ENCODE results near the gene PCCA. TPM values are rescaled to one million over a fixed set of nuclear protein-coding genes. Genes with fewer than 3 reads are reported as not detected.
"Not testable (repeated sequence)": the region's sequence is repeated elsewhere in the genome, so short reads cannot be mapped to it uniquely, and the experiment has no call there.

PCCA gene
- total and polyA plus RNA-seq, 2 experiments from 2014 or later = 41.9 to 46.6 TPM

DNA sequence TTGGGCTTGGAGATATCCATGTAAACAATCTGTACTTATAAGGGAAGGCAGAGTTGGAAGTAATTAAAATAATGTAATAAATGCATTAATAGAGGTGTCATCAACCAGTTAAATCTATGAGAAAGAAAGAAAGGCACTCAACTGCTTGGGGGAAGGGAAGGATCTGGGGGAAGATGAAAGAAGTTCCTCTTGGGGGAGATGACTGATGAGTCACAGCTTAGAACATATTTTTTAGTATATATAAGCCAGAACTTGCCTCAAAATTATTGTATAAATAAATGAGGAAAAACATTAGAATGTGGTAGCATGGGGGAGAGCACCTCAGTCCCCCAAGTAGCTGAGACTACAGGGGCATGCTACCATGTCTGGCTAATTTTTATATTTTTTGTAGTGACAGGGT is 293.9 kb downstream of the PCCA start (continued):
- TF ChIP-seq, protein P1, sequence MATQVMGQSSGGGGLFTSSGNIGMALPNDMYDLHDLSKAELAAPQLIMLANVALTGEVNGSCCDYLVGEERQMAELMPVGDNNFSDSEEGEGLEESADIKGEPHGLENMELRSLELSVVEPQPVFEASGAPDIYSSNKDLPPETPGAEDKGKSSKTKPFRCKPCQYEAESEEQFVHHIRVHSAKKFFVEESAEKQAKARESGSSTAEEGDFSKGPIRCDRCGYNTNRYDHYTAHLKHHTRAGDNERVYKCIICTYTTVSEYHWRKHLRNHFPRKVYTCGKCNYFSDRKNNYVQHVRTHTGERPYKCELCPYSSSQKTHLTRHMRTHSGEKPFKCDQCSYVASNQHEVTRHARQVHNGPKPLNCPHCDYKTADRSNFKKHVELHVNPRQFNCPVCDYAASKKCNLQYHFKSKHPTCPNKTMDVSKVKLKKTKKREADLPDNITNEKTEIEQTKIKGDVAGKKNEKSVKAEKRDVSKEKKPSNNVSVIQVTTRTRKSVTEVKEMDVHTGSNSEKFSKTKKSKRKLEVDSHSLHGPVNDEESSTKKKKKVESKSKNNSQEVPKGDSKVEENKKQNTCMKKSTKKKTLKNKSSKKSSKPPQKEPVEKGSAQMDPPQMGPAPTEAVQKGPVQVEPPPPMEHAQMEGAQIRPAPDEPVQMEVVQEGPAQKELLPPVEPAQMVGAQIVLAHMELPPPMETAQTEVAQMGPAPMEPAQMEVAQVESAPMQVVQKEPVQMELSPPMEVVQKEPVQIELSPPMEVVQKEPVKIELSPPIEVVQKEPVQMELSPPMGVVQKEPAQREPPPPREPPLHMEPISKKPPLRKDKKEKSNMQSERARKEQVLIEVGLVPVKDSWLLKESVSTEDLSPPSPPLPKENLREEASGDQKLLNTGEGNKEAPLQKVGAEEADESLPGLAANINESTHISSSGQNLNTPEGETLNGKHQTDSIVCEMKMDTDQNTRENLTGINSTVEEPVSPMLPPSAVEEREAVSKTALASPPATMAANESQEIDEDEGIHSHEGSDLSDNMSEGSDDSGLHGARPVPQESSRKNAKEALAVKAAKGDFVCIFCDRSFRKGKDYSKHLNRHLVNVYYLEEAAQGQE (IDR thresholded peaks at IDR 0.05; ENCODE audit: unreplicated experiment) = no peak
- TF ChIP-seq EZH2 (IDR thresholded peaks at IDR 0.05; ENCODE audit: low read depth, unreplicated experiment) = no peak
- no peak for TF ChIP-seq JUNB (IDR thresholded peaks at IDR 0.05; ENCODE audit: unreplicated experiment)
- no peak for TF ChIP-seq NANOG (IDR thresholded peaks at IDR 0.05; ENCODE audit: borderline replicate concordance)
- TF ChIP-seq STAT1 (IDR thresholded peaks at IDR 0.05; ENCODE audit: unreplicated experiment) = no peak
- TF ChIP-seq CREB1 (CRISPR knock-in tag; IDR thresholded peaks at IDR 0.05; ENCODE audit: low read depth) = no peak

- Histone ChIP-seq H3F3A (replicated peaks; ENCODE audit: low read depth) (no peaks in the 10 kb centered on the region), H3K27me3 (ENCODE audit: insufficient read depth) (no peaks in the 10 kb centered on the region), H3K4me2 (no peak overlapping the region), H3K36me3 (ENCODE audit: insufficient read depth) (no peaks in the 10 kb centered on the region; the same call in 1 of the 2 replicates), H2AFZ (no peak overlapping the region), H3K27ac (ENCODE audit: low read depth) (no peak overlapping the region), H3K4me3 (no peak overlapping the region), H3K9me2 (ENCODE audit: insufficient read depth) (no peaks in the 10 kb centered on the region), H3K4me1 (ENCODE audit: insufficient read depth) (no peaks in the 10 kb centered on the region), H4K20me1 (replicated peaks; ENCODE audit: insufficient read depth) (no peaks in the 10 kb centered on the region), H3K79me2 (replicated peaks; ENCODE audit: insufficient read depth) (no peaks in the 10 kb centered on the region)
- no peak for DNase-seq (ENCODE audit: low spot score)
- ATAC-seq = no peak
- no peak overlapping the region for H3K4me3 Mint-ChIP-seq
- no peaks in the 10 kb centered on the region for H3K9me3 Mint-ChIP-seq
- H3K4me1 Mint-ChIP-seq = peaks cover 8% of the 10 kb centered on the region; the same call in 2 of the 3 replicates
- TF ChIP-seq CREB1 (CRISPR knock-in tag; IDR thresholded peaks at IDR 0.05; ENCODE audit: low read depth) (no peak), POLR2AphosphoS5 (IDR thresholded peaks at IDR 0.05; ENCODE audit: low read depth) (no peak), EZH2phosphoT487 (IDR thresholded peaks at IDR 0.05; ENCODE audit: unreplicated experiment) (no peak)
- H3K27me3 Mint-ChIP-seq (ENCODE audit: insufficient read depth, low read depth, poor library complexity) = peaks cover under 1% of the 10 kb centered on the region
- H3K27ac Mint-ChIP-seq = no peak overlapping the region
- H3K36me3 Mint-ChIP-seq (ENCODE audit: low read depth) = no peaks in the 10 kb centered on the region; the same call in 1 of the 3 replicates
Measured at GRCh38 chr13:100387416-100387815, 298.5 kb downstream of the PCCA start.

- not testable (repeated sequence) for H3K27ac Mint-ChIP-seq; H3K4me3 Mint-ChIP-seq; H3K4me3 ChIP-seq; H2AFZ ChIP-seq; H3K27me3 Mint-ChIP-seq (ENCODE audit: insufficient read depth, low read depth, poor library complexity); ATAC-seq; H3K27me3 ChIP-seq (ENCODE audit: insufficient read depth); H3K4me1 ChIP-seq (ENCODE audit: insufficient read depth); H3K79me2 ChIP-seq (replicated peaks; ENCODE audit: insufficient read depth); H3K4me2 ChIP-seq; H3F3A ChIP-seq (replicated peaks; ENCODE audit: low read depth); H3K9me2 ChIP-seq (ENCODE audit: insufficient read depth); H3K27ac ChIP-seq (ENCODE audit: low read depth); H4K20me1 ChIP-seq (replicated peaks; ENCODE audit: insufficient read depth); H3K9me3 Mint-ChIP-seq; H3K4me1 Mint-ChIP-seq; H3K36me3 ChIP-seq (ENCODE audit: insufficient read depth); DNase-seq (ENCODE audit: low spot score); H3K36me3 Mint-ChIP-seq (ENCODE audit: low read depth)
Measured at GRCh38 chr13:100388150-100388549, 299.3 kb downstream of the PCCA start.

All from GM23338 (cell line).